Measurements from ENCODE around the gene DNAH8.
"Not testable (repeated sequence)": the region's sequence is repeated elsewhere in the genome, so short reads cannot be mapped to it uniquely, and the experiment has no call there.

The DNAH8 gene

GRCh38 chr6:38749473-38749872 lies 34.4 kb downstream of the DNAH8 start:
- no peak for DNase-seq (ENCODE audit: low spot score)

- no peak for DNase-seq (ENCODE audit: low spot score)
Measured at GRCh38 chr6:38750968-38751615, 36.0 kb downstream of the DNAH8 start.

DNA sequence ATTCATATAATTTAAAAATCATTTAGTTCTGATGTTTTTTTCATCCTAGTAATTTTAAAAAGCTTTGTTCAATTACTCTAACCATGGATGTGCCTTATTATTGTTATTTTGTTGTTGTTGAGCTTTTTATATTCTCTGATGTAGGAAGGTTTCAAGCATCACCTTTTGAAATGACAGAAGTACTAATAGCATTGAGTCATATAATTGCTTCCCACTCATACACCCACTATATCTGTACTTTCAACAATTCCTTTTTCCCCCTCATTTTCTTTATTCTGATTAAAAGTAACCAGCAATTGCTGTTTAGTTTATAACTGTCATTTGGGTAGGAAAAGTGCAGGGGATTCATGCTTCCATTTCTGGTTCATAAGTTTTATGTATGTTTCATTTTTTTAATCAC lies 38.6 kb downstream of the DNAH8 start:
- DNase-seq (ENCODE audit: low spot score): no peak

- DNase-seq (ENCODE audit: low spot score): no peak
Measured at GRCh38 chr6:38755207-38755606, 40.1 kb downstream of the DNAH8 start.

DNA sequence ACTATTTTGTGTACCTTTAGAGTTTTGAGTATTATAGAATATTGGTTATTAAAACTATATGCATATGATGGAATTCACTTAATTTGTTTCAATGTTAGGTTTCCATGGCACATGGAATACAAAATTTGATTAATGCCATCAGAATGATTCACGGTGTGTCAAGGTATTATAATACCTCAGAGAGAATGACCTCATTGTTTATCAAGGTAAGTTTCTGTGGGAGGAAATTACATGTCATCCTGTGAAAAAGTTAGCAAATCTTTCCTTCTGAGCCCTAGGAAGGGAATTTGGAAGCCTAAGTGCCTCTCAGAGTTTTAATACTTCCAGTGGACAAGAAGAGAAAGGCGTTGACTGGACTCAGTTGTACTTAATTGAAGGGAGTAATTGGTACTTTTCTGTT lies 40.8 kb downstream of the DNAH8 start:
- peak; percentile 27 for DNase-seq (ENCODE audit: low spot score)

DNA sequence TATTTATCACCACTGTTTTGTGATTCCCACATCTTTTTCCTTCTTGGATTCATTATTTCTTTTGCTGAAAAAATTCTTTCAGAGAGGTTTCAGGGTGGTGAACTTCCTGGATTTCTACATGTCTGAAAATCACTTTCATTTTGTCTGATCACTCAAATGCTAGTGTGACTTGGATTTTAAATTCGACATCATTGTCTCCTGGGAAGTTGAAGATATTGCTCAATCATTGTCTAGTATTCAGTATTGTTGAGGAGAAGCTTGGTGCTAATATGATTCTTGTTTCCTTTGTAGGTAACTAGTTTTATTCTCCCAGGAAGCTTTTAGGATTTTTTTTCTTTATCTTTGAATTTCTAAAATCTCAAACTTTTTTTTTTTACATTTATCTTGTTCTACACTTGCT lies 45.0 kb downstream of the DNAH8 start:
- no peak for DNase-seq (ENCODE audit: low spot score)

DNA sequence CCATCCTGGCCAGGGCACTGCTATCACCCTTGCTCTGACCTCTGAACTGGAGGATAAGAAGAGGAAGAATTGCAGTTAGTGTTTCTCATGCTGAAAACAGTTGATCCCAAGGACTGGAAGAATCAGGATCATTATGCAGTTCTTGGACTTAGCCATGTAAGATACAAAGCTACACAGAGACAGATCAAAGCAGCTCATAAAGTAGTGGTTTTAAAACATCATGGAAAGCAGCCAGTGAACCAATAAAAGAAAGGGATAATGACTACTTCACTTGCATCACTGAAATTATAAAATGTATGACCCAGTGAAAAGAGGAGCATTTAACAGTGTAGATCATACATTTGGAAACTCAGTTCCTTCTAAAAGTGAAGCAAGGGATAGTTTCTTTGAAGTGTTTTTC lies 47.7 kb downstream of the DNAH8 start:
- DNase-seq (ENCODE audit: low spot score): no peak

GRCh38 chr6:38767560-38767959 lies 52.4 kb downstream of the DNAH8 start:
- DNase-seq (ENCODE audit: low spot score): no peak

GRCh38 chr6:38773338-38773737 lies 58.2 kb downstream of the DNAH8 start:
- DNase-seq (ENCODE audit: low spot score): peak; percentile 1

GRCh38 chr6:38774929-38775707 lies 60.0 kb downstream of the DNAH8 start:
- no peak for DNase-seq (ENCODE audit: low spot score)

- DNase-seq (ENCODE audit: low spot score): no peak
Measured at GRCh38 chr6:38775870-38776269, 60.8 kb downstream of the DNAH8 start.

GRCh38 chr6:38776515-38776914 lies 61.4 kb downstream of the DNAH8 start:
- peak; percentile 46 for DNase-seq (ENCODE audit: low spot score)

- DNase-seq (ENCODE audit: low spot score): no peak
Measured at GRCh38 chr6:38779310-38780062, 64.4 kb downstream of the DNAH8 start.

GRCh38 chr6:38782616-38783015 lies 67.5 kb downstream of the DNAH8 start:
- DNase-seq (ENCODE audit: low spot score): no peak

- DNase-seq (ENCODE audit: low spot score): no peak
Measured at GRCh38 chr6:38783443-38784228, 68.5 kb downstream of the DNAH8 start.

GRCh38 chr6:38784506-38785235 lies 69.6 kb downstream of the DNAH8 start:
- DNase-seq (ENCODE audit: low spot score): no peak

DNA sequence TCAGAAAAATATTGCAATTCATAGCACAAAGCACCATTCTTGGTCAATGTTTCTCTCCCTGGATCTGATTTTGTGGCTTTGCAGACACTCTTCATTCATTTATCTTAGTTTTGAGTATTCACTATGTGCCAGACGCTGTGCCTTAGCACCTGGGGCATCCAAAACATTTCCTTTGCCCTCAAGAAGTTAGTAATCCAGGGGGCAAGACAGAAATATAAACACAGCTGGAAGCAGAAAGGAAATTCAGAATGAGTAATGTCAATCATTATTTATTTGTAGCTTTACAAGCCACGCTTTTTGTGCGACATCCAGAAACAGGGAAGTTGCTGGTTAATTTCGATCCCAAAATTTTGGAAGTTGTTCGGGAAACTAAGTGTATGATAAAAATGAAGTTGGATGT lies 71.4 kb downstream of the DNAH8 start:
- DNase-seq (ENCODE audit: low spot score): no peak

GRCh38 chr6:38789256-38789655 lies 74.1 kb downstream of the DNAH8 start:
- DNase-seq (ENCODE audit: low spot score): no peak

GRCh38 chr6:38792356-38792755 lies 77.2 kb downstream of the DNAH8 start:
- no peak for DNase-seq (ENCODE audit: low spot score)

DNA sequence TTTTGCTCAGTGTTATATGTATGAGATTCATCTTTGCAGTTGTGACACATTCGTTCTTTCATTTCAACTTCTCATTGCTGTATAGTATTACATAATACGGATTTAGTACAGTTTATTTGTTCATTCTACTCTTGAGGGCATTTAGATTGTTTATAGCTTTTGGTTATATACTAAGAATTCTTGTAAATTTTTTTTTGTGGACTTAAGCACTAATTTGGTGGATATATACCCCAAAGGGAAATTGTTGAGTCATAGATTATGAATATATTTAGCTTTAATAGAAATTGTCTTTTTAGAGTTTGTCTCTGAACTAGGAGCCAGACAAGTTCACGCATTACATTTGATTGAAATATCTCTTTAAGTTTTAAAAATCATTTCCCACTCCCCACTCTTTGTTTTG lies 79.6 kb downstream of the DNAH8 start:
- no peak for DNase-seq (ENCODE audit: low spot score)

- DNase-seq (ENCODE audit: low spot score): no peak
Measured at GRCh38 chr6:38796006-38796405, 80.9 kb downstream of the DNAH8 start.

DNA sequence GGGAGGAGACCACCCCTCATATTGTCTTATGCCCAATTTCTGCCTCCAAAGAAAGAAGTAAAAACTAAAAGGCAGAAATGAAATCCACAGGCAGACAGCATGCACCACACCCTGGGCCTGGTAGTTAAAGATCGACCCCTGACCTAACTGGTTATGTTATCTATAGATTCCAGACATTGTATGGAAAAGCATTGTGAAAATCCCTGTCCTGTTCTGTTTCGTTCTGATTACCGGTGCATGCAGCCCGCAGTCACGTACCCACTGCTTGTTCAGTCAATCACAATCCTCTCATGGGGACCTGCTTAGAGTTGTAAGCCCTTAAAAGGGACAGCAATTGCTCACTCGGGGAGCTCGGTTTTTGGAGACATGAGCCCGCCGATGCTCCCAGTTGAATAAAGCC lies 81.3 kb downstream of the DNAH8 start:
- not testable (repeated sequence) for DNase-seq (ENCODE audit: low spot score)
